Ectodermal cell (in vitro differentiated cells): Measurements from ENCODE around the gene HS3ST5.
A peak's percentile ranks its signal among the peaks of the same experiment; 100 is the strongest.
"Not testable (repeated sequence)": the region's sequence is repeated elsewhere in the genome, so short reads cannot be mapped to it uniquely, and the experiment has no call there.

ENCODE experiments used
- H3K27ac ChIP-seq: 2 replicates; pipeline ENCODE4 v1.7.0; 2013; ENCODE audit warnings: mild to moderate bottlenecking, low read depth, low read length; ENCODE audit not compliant: insufficient read depth, poor library complexity, severe bottlenecking
- H3K27me3 ChIP-seq: 2 replicates; pipeline ENCODE4 v1.7.0; 2013; ENCODE audit warnings: mild to moderate bottlenecking, low read length; ENCODE audit not compliant: insufficient read depth, control insufficient read depth, poor library complexity, severe bottlenecking
- H3K36me3 ChIP-seq: one replicate; pipeline ENCODE4 v1.7.0; 2013; ENCODE audit warnings: low read length; ENCODE audit not compliant: control insufficient read depth, insufficient read depth
- H3K4me1 ChIP-seq: one replicate; pipeline ENCODE4 v1.7.0; 2013; ENCODE audit warnings: low read length; ENCODE audit not compliant: control insufficient read depth, insufficient read depth
- H3K4me3 ChIP-seq: 2 replicates; pipeline ENCODE4 v1.7.0; 2013; ENCODE audit warnings: low read depth, low read length, control low read depth; ENCODE audit not compliant: insufficient read depth
- H3K9me3 ChIP-seq: 2 replicates; pipeline ENCODE4 v1.7.0; 2013; ENCODE audit warnings: mild to moderate bottlenecking, low read length, moderate library complexity; ENCODE audit not compliant: control insufficient read depth
- WGBS, 2 experiments: methylation state at CpG; one replicate each; pipeline ENCODE4 v1.1.7; 2013; ENCODE audit warnings: missing lambda C conversion rate in 2 of 2; 5-methylcytosine and 5-hydroxymethylcytosine counted together

The HS3ST5 gene

GRCh38 chr6:114159727-114160126 is 183.1 kb downstream of the HS3ST5 start:
- no peaks in the 10 kb centered on the region for H3K9me3 ChIP-seq
- no peak overlapping the region for H3K27ac ChIP-seq
- no peak overlapping the region for H3K4me3 ChIP-seq
- H3K36me3 ChIP-seq: no peaks in the 10 kb centered on the region
- H3K4me1 ChIP-seq: no peaks in the 10 kb centered on the region
- H3K27me3 ChIP-seq: no peaks in the 10 kb centered on the region

- H3K4me1 ChIP-seq: no peaks in the 10 kb centered on the region
- H3K27ac ChIP-seq: no peak overlapping the region
- H3K9me3 ChIP-seq: no peaks in the 10 kb centered on the region
- H3K27me3 ChIP-seq: no peaks in the 10 kb centered on the region
- no peaks in the 10 kb centered on the region for H3K36me3 ChIP-seq
- no peak overlapping the region for H3K4me3 ChIP-seq
- WGBS, 2 experiments: 100% methylated on average over 1 of the region's 2 CpGs; no CpG with 5 or more reads in 1 of the 2 experiments
Observed at GRCh38 chr6:114158838-114159694, 183.8 kb downstream of the HS3ST5 start.

- H3K27me3 ChIP-seq: no peaks in the 10 kb centered on the region
- no peak overlapping the region for H3K27ac ChIP-seq
Observed at GRCh38 chr6:114158411-114158810, 184.4 kb downstream of the HS3ST5 start.

GRCh38 chr6:114157848-114158247 is 185.0 kb downstream of the HS3ST5 start:
- H3K27ac ChIP-seq: no peak overlapping the region
- H3K27me3 ChIP-seq: no peaks in the 10 kb centered on the region
- 84 to 86% methylated on average over 2 of the region's 2 CpGs for WGBS, 2 experiments
- no peak overlapping the region for H3K4me3 ChIP-seq
- no peaks in the 10 kb centered on the region for H3K4me1 ChIP-seq
- H3K36me3 ChIP-seq: no peaks in the 10 kb centered on the region
- H3K9me3 ChIP-seq: no peaks in the 10 kb centered on the region

More at GRCh38 chr6:114158411-114158810, 184.4 kb downstream of the HS3ST5 start:
- Histone ChIP-seq H3K36me3 (no peaks in the 10 kb centered on the region), H3K4me1 (no peaks in the 10 kb centered on the region), H3K4me3 (no peak overlapping the region), H3K9me3 (no peaks in the 10 kb centered on the region)
- WGBS, 2 experiments: no CpG with 5 or more reads among the region's 1 CpG

DNA sequence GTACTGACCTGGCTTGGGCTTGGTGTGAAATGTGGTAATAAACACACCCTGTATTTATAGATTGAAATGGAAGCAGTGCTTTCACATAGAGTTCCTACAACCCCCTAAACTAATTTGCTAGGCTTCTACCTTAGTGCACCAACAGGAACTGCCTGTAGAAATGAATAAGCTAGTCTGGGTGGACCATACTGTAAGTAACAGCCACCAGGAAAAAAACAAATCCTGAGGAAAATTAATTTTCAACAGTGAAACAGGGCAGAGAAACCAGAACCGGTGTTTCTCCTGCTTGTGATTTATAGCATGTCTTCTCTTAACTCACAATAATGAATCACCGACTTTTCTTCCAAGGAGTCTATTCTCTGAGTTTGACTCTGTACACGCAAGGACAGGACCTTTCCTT is 187.1 kb downstream of the HS3ST5 start:
- 97 to 99% methylated on average over 3 of the region's 3 CpGs for WGBS, 2 experiments

GRCh38 chr6:114154812-114155211 is 188.0 kb downstream of the HS3ST5 start:
- H3K4me1 ChIP-seq: no peaks in the 10 kb centered on the region
- no peak overlapping the region for H3K27ac ChIP-seq
- no peaks in the 10 kb centered on the region for H3K36me3 ChIP-seq
- no peaks in the 10 kb centered on the region for H3K27me3 ChIP-seq
- WGBS, 2 experiments: 74 to 100% methylated on average over 2 to 4 of the region's 4 CpGs
- no peak overlapping the region for H3K4me3 ChIP-seq
- no peaks in the 10 kb centered on the region for H3K9me3 ChIP-seq

More for the DNA sequence above, 187.1 kb downstream of the HS3ST5 start:
- Histone ChIP-seq H3K27ac (no peak overlapping the region), H3K27me3 (no peaks in the 10 kb centered on the region), H3K36me3 (no peaks in the 10 kb centered on the region), H3K4me1 (no peaks in the 10 kb centered on the region), H3K9me3 (no peaks in the 10 kb centered on the region), H3K4me3 (no peak overlapping the region)

DNA sequence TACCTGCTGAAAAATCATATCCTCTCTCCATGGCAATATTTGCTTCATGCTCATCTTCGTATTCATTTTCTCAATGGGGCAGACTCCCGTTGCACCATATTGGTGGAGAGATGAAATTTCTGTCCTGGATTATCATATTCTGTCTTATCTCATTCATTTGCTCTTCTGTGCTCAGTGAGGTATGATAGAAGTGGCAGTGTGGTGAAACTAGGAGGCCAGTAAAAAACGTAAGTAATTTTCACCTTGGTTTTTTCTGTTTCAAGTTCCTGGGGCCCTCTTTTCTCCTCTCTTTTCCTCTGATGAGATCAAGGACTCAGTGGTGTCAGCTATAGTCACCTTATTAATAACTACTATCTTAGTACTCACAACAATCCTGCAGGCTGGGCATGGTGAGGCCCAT is 189.4 kb downstream of the HS3ST5 start:
- WGBS, 2 experiments: 85 to 95% methylated on average over 2 to 3 of the region's 3 CpGs
- Histone ChIP-seq H3K36me3 (no peaks in the 10 kb centered on the region), H3K9me3 (no peaks in the 10 kb centered on the region), H3K27me3 (no peaks in the 10 kb centered on the region), H3K4me3 (no peak overlapping the region), H3K4me1 (no peaks in the 10 kb centered on the region), H3K27ac (no peak overlapping the region)

DNA sequence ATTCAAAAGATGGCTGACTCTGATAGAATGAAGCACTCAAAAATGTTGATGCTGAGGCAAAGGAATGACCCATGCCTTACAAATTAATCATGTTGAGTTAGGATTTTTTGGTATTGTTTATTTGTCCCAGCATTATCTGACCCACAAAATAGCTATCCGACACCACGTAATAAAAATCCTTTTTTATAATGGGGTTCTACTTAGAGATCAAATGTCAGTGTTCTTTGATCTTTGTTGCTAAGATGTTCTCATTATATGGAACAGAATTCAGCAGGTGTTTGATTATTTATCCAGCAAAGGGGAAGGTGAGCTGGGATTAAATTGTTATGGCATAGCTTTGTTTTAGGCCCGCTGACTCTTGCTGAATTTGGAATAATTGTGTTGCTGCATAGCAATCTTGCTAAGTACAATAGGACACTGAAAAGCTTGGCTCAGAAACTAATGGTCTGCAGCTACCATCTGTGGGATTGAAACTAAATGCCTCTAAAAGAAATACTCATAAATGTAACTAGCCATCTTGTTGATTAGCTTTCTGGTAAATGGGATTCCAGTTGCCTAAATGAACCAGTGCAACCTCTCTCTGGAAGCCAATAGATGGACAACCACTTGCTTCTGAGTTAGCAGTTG is 191.6 kb downstream of the HS3ST5 start:
- Histone ChIP-seq H3K4me3 (no peak overlapping the region), H3K36me3 (no peaks in the 10 kb centered on the region), H3K27me3 (no peaks in the 10 kb centered on the region), H3K9me3 (no peaks in the 10 kb centered on the region), H3K4me1 (no peaks in the 10 kb centered on the region), H3K27ac (no peak overlapping the region)
- WGBS, 2 experiments: 96 to 98% methylated on average over 2 to 3 of the region's 3 CpGs

- not testable (repeated sequence) for H3K27me3 ChIP-seq, H3K36me3 ChIP-seq, H3K4me1 ChIP-seq, H3K27ac ChIP-seq, H3K4me3 ChIP-seq, H3K9me3 ChIP-seq
Observed at GRCh38 chr6:114149182-114149581, 193.6 kb downstream of the HS3ST5 start.

DNA sequence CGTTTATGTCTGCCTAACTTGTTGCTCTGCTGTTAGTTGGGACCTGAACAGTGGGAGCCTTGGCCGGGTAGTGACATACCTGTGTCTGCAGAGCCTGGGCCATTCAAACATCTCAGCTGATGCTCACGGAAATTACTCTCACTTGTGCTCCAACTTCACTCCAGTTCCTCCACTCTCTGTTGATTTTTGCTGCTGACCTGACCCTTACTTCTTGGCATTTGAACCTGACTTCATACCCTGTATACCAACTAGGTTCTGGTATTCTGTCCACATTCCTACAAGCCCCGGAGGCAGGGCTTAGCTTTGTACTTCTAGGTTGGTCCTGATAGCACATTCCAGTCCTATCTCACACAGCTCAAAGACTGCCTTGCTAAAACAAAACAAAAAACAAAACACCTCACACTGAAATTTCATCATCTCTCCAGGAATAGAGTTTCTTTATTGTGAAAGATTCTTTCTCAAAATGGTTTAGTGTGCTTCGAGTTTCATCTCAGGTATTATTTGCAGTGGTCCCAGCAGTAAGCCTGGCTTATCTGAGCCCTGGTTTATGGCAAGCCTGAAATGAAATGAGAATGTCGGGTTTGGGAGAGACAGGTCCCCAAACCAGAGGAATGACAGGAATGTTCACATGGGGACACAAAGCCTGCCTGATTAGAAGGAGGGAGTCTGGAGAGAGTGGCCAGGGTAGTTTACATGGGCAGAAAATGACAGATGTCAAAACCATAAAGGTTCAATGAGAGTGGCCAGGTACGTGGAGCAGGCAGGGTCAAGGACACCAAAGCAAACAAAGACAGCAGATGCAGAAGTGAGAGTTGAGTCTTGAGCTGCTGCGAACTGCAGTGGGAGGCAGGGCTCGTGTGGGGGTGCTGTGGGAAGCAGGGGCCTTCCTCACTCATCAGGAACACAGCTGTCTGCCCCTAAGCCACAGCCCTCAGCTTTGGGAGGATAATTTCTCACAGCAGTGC is 197.7 kb downstream of the HS3ST5 start:
- Histone ChIP-seq H3K4me3 (no peak overlapping the region), H3K4me1 (peaks cover 8% of the 10 kb centered on the region), H3K36me3 (no peaks in the 10 kb centered on the region), H3K9me3 (no peaks in the 10 kb centered on the region), H3K27ac (peak overlapping the region; percentile 5), H3K27me3 (no peaks in the 10 kb centered on the region)
- 65 to 69% methylated on average over 9 of the region's 9 CpGs for WGBS, 2 experiments
